ENCODE results near the gene SMARCA2. TPM values are rescaled to one million over a fixed set of nuclear protein-coding genes. Genes with fewer than 3 reads are reported as not detected.

The SMARCA2 gene
- total RNA-seq, 4 donors from 2014 or later = 148 to 217 (median 196) TPM

- 83 to 85% methylated on average over 9 to 10 of the region's 10 CpGs for WGBS, 2 donors
- DNase-seq = no peak
- Histone ChIP-seq H3K27me3 (no peaks in the 10 kb centered on the region), H3K9me3 (no peaks in the 10 kb centered on the region), H3K36me3 (no peaks in the 10 kb centered on the region), H3K4me1 (peaks cover 7 to 8% of the 10 kb centered on the region in 2 donors), H3K4me3 (replicated peaks in 1 of 3) (no peak overlapping the region), H3K27ac (no peak overlapping the region)
- intact Hi-C loops (cut with DNase I) = no loop called here
- no peak for TF ChIP-seq POLR2A (IDR thresholded peaks at IDR 0.05)
- TF ChIP-seq, protein P1, sequence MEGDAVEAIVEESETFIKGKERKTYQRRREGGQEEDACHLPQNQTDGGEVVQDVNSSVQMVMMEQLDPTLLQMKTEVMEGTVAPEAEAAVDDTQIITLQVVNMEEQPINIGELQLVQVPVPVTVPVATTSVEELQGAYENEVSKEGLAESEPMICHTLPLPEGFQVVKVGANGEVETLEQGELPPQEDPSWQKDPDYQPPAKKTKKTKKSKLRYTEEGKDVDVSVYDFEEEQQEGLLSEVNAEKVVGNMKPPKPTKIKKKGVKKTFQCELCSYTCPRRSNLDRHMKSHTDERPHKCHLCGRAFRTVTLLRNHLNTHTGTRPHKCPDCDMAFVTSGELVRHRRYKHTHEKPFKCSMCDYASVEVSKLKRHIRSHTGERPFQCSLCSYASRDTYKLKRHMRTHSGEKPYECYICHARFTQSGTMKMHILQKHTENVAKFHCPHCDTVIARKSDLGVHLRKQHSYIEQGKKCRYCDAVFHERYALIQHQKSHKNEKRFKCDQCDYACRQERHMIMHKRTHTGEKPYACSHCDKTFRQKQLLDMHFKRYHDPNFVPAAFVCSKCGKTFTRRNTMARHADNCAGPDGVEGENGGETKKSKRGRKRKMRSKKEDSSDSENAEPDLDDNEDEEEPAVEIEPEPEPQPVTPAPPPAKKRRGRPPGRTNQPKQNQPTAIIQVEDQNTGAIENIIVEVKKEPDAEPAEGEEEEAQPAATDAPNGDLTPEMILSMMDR (IDR thresholded peaks at IDR 0.05) = no peak
These were observed 138.0 kb downstream of the SMARCA2 start for GRCh38 chr9:2152966-2153629.

GRCh38 chr9:2153630-2154217 lies 138.6 kb downstream of the SMARCA2 start:
- WGBS, 2 donors = 61 to 76% methylated on average over 2 of the region's 2 CpGs
- Histone ChIP-seq H3K9me3 (no peaks in the 10 kb centered on the region), H3K36me3 (no peaks in the 10 kb centered on the region), H3K4me1 (peaks cover 8 to 9% of the 10 kb centered on the region in 2 donors), H3K27me3 (no peaks in the 10 kb centered on the region), H3K4me3 (replicated peaks in 1 of 3) (no peak overlapping the region), H3K27ac (no peak overlapping the region)
- no peak for DNase-seq
- intact Hi-C loops (cut with DNase I) = no loop called here
- no peak for TF ChIP-seq POLR2A (IDR thresholded peaks at IDR 0.05)
- TF ChIP-seq, protein P1 (IDR thresholded peaks at IDR 0.05) = no peak

- no peaks in the 10 kb centered on the region for H3K27me3 ChIP-seq
- no peak overlapping the region for H3K4me3 ChIP-seq (replicated peaks in 1 of 3)
- TF ChIP-seq, protein P1 (IDR thresholded peaks at IDR 0.05) = no peak
- no peak for TF ChIP-seq POLR2A (IDR thresholded peaks at IDR 0.05)
- DNase-seq = no peak
- WGBS, 2 donors = 89 to 93% methylated on average over 3 of the region's 3 CpGs
- no peaks in the 10 kb centered on the region for H3K9me3 ChIP-seq
- no peaks in the 10 kb centered on the region for H3K36me3 ChIP-seq
- no peak overlapping the region for H3K27ac ChIP-seq
- peaks cover 13% of the 10 kb centered on the region in 2 donors for H3K4me1 ChIP-seq
- intact Hi-C loops (cut with DNase I) = no loop called here
These were observed 139.6 kb downstream of the SMARCA2 start for GRCh38 chr9:2154731-2155130.

- intact Hi-C loops (cut with DNase I) = no loop called here
- no peak for DNase-seq
- Histone ChIP-seq H3K4me1 (peaks cover 13 to 20% of the 10 kb centered on the region in 2 donors), H3K9me3 (no peaks in the 10 kb centered on the region), H3K27me3 (no peaks in the 10 kb centered on the region), H3K36me3 (no peaks in the 10 kb centered on the region), H3K27ac (no peak overlapping the region), H3K4me3 (replicated peaks in 1 of 3) (no peak overlapping the region)
- TF ChIP-seq POLR2A (IDR thresholded peaks at IDR 0.05) = no peak
- TF ChIP-seq, protein P1 (IDR thresholded peaks at IDR 0.05) = no peak
- WGBS, 2 donors = 78 to 79% methylated on average over 5 of the region's 5 CpGs
These were observed 140.8 kb downstream of the SMARCA2 start for GRCh38 chr9:2155966-2156365.

Measured in thyroid gland (tissue), 4 donors.